Endothelial cell of umbilical vein (primary cell): ENCODE measurements around the gene GTSE1. TPM values are rescaled to one million over a fixed set of nuclear protein-coding genes. Genes with fewer than 3 reads are reported as not detected.

Source experiments
- BruUV-seq: library from RNA; stranded (reverse); fragments of 400-500 nt; replicated peaks from 2 replicates; lab custom pipeline; 2021; lab: Mats Ljungman, UMichigan
- CTCF ChIA-PET: fragments of 300-600, 350-600 bp; sonication (Branson Sonifier 250); formaldehyde crosslinking; loops from one replicate; lab custom pipeline; 2021; ENCODE audit warnings: antibody characterized with exemption, inconsistent platforms; lab: Charles Lee
- POLR2A ChIA-PET: fragments of 300-600, 350-600 bp; sonication (Branson Sonifier 250); formaldehyde crosslinking; loops from one replicate; lab custom pipeline; 2021; ENCODE audit warnings: antibody characterized with exemption, inconsistent platforms; lab: Charles Lee
- DNase-seq: peaks from one replicate; pipeline ENCODE4 v3.0.0-alpha.2; 2011; ENCODE audit warnings: low read depth, low spot score
- FAIRE-seq: peaks from 2 replicates; lab custom pipeline; 2011; peaks lifted over from hg19 to GRCh38; lab: Jason Lieb, UNC
- H2AFZ ChIP-seq: 2 replicates; pipeline ENCODE4 v1.6.0; 2012; ENCODE audit warnings: low read depth, low read length, control low read depth, inconsistent platforms
- H3K27ac ChIP-seq: 2 replicates; pipeline ENCODE4 v1.5.1; 2011; ENCODE audit warnings: low read depth, mild to moderate bottlenecking, control low read depth, low read length, moderate library complexity; ENCODE audit not compliant: insufficient read depth
- H3K27me3 ChIP-seq, 2 experiments: 2 replicates each; pipeline versions ENCODE4 v1.6.0 to v1.6.1; 2011; ENCODE audit warnings: low read length in 2 of 2, mixed read lengths in 1 of 2; ENCODE audit not compliant: control insufficient read depth in 2 of 2, insufficient read depth in 2 of 2
- H3K36me3 ChIP-seq, 2 experiments: 2 replicates in 1 of 2; 3 replicates in 1 of 2; pipeline ENCODE4 v1.5.1; 2011; ENCODE audit warnings: low read length in 2 of 2, mild to moderate bottlenecking in 1 of 2, moderate library complexity in 1 of 2; ENCODE audit not compliant: control insufficient read depth in 2 of 2, insufficient read depth in 2 of 2; ENCODE audit errors: extremely low read depth in 1 of 2
- H3K4me1 ChIP-seq: 3 replicates; pipeline ENCODE4 v1.5.1; 2011; ENCODE audit warnings: mild to moderate bottlenecking, low read length; ENCODE audit not compliant: control insufficient read depth, insufficient read depth; ENCODE audit errors: extremely low read depth
- H3K4me2 ChIP-seq: 2 replicates; pipeline ENCODE4 v1.6.1; 2011; ENCODE audit warnings: low read length, control low read depth, mixed read lengths; ENCODE audit not compliant: insufficient read depth
- H3K4me3 ChIP-seq, 3 experiments: fragments of 200-600 bp in 1 of 3; sonication (generic), shearing (Covaris generic) in 1 of 3; replicated peaks in 1 of 3; 2 replicates each; pipeline ENCODE4 v1.5.1; 2011 to 2016; ENCODE audit warnings: control low read depth in 3 of 3, low read length in 3 of 3, mild to moderate bottlenecking in 2 of 3, inconsistent platforms in 1 of 3, low read depth in 1 of 3, moderate library complexity in 1 of 3; ENCODE audit not compliant: insufficient read depth in 1 of 3
- H3K79me2 ChIP-seq: 2 replicates; pipeline ENCODE4 v1.6.0; 2012; ENCODE audit warnings: low read length, inconsistent platforms; ENCODE audit not compliant: control insufficient read depth, insufficient read depth
- H3K9ac ChIP-seq: replicated peaks from 2 replicates; pipeline ENCODE3; 2011; ENCODE audit warnings: low read length, control low read depth; ENCODE audit not compliant: insufficient read depth; ENCODE audit errors: extremely low read depth
- H3K9me1 ChIP-seq: replicated peaks from 3 replicates; pipeline ENCODE4 v1.6.0; 2011; ENCODE audit warnings: mild to moderate bottlenecking, low read length; ENCODE audit not compliant: control insufficient read depth, insufficient read depth; ENCODE audit errors: extremely low read depth
- H3K9me3 ChIP-seq: replicated peaks from 2 replicates; pipeline ENCODE4 v1.5.1; 2012; ENCODE audit warnings: low read length, inconsistent platforms; ENCODE audit not compliant: control insufficient read depth, insufficient read depth
- H4K20me1 ChIP-seq: replicated peaks from 2 replicates; pipeline ENCODE3; 2011; ENCODE audit warnings: mild to moderate bottlenecking, low read length; ENCODE audit not compliant: control insufficient read depth, insufficient read depth; ENCODE audit errors: extremely low read depth
- CTCF ChIP-seq, 2 donors: IDR thresholded peaks; 1 replicate in 1 of 2; 2 replicates in 1 of 2; pipeline ENCODE4 v1.5.1; 2011; ENCODE audit warnings: low read length in 2 of 2, mild to moderate bottlenecking in 2 of 2, moderate library complexity in 2 of 2, control low read depth in 1 of 2, inconsistent platforms in 1 of 2, low read depth in 1 of 2; ENCODE audit not compliant: insufficient read depth in 1 of 2; ENCODE audit errors: extremely low read depth in 1 of 2
- EZH2 ChIP-seq: IDR thresholded peaks from 2 replicates; pipeline ENCODE4 v1.6.1; 2012; ENCODE audit warnings: borderline replicate concordance, low read depth, mild to moderate bottlenecking, moderate library complexity, low read length, inconsistent platforms; ENCODE audit not compliant: severe bottlenecking
- FOS ChIP-seq: IDR thresholded peaks from 2 replicates; pipeline ENCODE4 v1.6.1; 2011; ENCODE audit warnings: mild to moderate bottlenecking, low read length, moderate library complexity, borderline replicate concordance; ENCODE audit not compliant: insufficient read depth
- GATA2 ChIP-seq: IDR thresholded peaks from 2 replicates; pipeline ENCODE4 v1.7.0; 2011; ENCODE audit warnings: low read depth, mild to moderate bottlenecking, moderate library complexity, mixed read lengths, low read length; ENCODE audit not compliant: insufficient read length, insufficient read depth
- JUN ChIP-seq: IDR thresholded peaks from 2 replicates; pipeline ENCODE4 v1.6.1; 2011; ENCODE audit warnings: borderline replicate concordance, low read depth; ENCODE audit not compliant: insufficient read length, insufficient read depth
- MAX ChIP-seq: IDR thresholded peaks from 2 replicates; pipeline ENCODE4 v1.6.1; 2011; ENCODE audit not compliant: insufficient read depth, insufficient read length
- MYC ChIP-seq: IDR thresholded peaks from one replicate; pipeline ENCODE4 v1.6.1; 2011; ENCODE audit warnings: mild to moderate bottlenecking, low read depth, low read length
- POLR2A ChIP-seq: IDR thresholded peaks from 2 replicates; pipeline ENCODE4 v1.6.1; 2012; ENCODE audit warnings: low read depth, mild to moderate bottlenecking, control low read depth, low read length
- POLR2AphosphoS5 ChIP-seq: IDR thresholded peaks from 2 replicates; pipeline ENCODE4 v1.6.1; 2012; ENCODE audit warnings: low read depth, mild to moderate bottlenecking, control low read depth, low read length, moderate library complexity; ENCODE audit not compliant: insufficient read depth
- dilution Hi-C: fragments of 300-500 bp; cut with MboI; formaldehyde crosslinking; loops from one replicate; pipeline ENCODE4 v1.15.0; 2019; ENCODE audit warnings: low sequenced_read_pairs; ENCODE audit not compliant: extremely low pct_ligation_motif_present
- intact Hi-C: fragments of 100-400 bp; cut with micrococcal nuclease; formaldehyde crosslinking; loops from one replicate; pipeline ENCODE4 v1.10.0; 2022
- polyA plus RNA-seq, 4 experiments: library from polyadenylated mRNA; depleted of rRNA in 3 of 4; stranded (reverse) in 3 of 4; unstranded in 1 of 4; fragments of >200 nt; gene quantifications; 2 replicates each; pipeline versions ENCODE4 v1.2.1 to v1.2.3, GENCODE V29; 2011 to 2012; ENCODE audit warnings: missing spikeins in 1 of 4
- total RNA-seq: library from RNA; stranded (reverse); gene quantifications from 2 replicates; pipeline ENCODE4 v1.2.3, GENCODE V29; 2021

GTSE1 gene
- total and polyA plus RNA-seq, 2 donors (not counting 3 experiments of a cell fraction or from before 2014, with no cell fraction given), result 25.9 to 57.2 TPM

GRCh38 chr22:46289244-46289891, 7.3 kb upstream of the GTSE1 start:
- DNase-seq, result no peak
- no peaks in the 10 kb centered on the region for H3K79me2 ChIP-seq
- H3K4me3 ChIP-seq, result no peak overlapping the region
- no peaks in the 10 kb centered on the region for H3K27me3 ChIP-seq
- no peaks in the 10 kb centered on the region for H3K9me1 ChIP-seq
- H3K27ac ChIP-seq, result no peak overlapping the region
- H3K4me1 ChIP-seq, result peaks cover 16% of the 10 kb centered on the region
- no peak overlapping the region for H3K9ac ChIP-seq
- dilution Hi-C loops (no loop called here), intact Hi-C loops (no loop called here)
- BruUV-seq, result no TSS peak
- no peaks in the 10 kb centered on the region for H3K9me3 ChIP-seq
- CTCF ChIA-PET, result no interaction called here
- H3K36me3 ChIP-seq, result peaks cover 5 to 17% of the 10 kb centered on the region in 2 experiments
- POLR2A ChIA-PET, result no interaction called here
- no peak overlapping the region for H2AFZ ChIP-seq
- TF ChIP-seq POLR2A (no peak), FOS (no peak), POLR2AphosphoS5 (no peak), EZH2 (no peak), GATA2 (no peak), MYC (no peak), CTCF (IDR thresholded peaks at IDR 0.05; ENCODE audit: extremely low read depth in 1 of 2, insufficient read depth in 1 of 2, low read depth in 1 of 2, low read length in 2 of 2) (no peak), MAX (no peak), JUN (no peak)
- no peak overlapping the region for H3K4me2 ChIP-seq
- no peaks in the 10 kb centered on the region for H4K20me1 ChIP-seq
- FAIRE-seq, result no peak
